NB4 (cell line): ENCODE data around the gene LIMK2.

Experiments
- MYC ChIP-seq: IDR thresholded peaks from 2 replicates; pipeline ENCODE4 v1.6.1; 2011; ENCODE audit warnings: low read depth, low read length
- POLR2A ChIP-seq: IDR thresholded peaks from 2 replicates; pipeline ENCODE4 v1.6.1; 2011; ENCODE audit warnings: mild to moderate bottlenecking; ENCODE audit not compliant: insufficient read length; ENCODE audit errors: extremely low read depth
- TF ChIP-seq, protein P1 (sequence below): IDR thresholded peaks from one replicate; pipeline ENCODE4 v1.5.1; 2012; ENCODE audit warnings: low read depth, low read length
- TF ChIP-seq, protein P2 (sequence below): IDR thresholded peaks from 2 replicates; pipeline ENCODE4 v1.6.1; 2011; ENCODE audit warnings: low read depth, low read length

GRCh38 chr22:31248138-31248745, 36.1 kb downstream of the LIMK2 start:
- TF ChIP-seq, protein P1, sequence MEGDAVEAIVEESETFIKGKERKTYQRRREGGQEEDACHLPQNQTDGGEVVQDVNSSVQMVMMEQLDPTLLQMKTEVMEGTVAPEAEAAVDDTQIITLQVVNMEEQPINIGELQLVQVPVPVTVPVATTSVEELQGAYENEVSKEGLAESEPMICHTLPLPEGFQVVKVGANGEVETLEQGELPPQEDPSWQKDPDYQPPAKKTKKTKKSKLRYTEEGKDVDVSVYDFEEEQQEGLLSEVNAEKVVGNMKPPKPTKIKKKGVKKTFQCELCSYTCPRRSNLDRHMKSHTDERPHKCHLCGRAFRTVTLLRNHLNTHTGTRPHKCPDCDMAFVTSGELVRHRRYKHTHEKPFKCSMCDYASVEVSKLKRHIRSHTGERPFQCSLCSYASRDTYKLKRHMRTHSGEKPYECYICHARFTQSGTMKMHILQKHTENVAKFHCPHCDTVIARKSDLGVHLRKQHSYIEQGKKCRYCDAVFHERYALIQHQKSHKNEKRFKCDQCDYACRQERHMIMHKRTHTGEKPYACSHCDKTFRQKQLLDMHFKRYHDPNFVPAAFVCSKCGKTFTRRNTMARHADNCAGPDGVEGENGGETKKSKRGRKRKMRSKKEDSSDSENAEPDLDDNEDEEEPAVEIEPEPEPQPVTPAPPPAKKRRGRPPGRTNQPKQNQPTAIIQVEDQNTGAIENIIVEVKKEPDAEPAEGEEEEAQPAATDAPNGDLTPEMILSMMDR = no peak
- no peak for TF ChIP-seq MYC
- no peak for TF ChIP-seq POLR2A
- TF ChIP-seq, protein P2, sequence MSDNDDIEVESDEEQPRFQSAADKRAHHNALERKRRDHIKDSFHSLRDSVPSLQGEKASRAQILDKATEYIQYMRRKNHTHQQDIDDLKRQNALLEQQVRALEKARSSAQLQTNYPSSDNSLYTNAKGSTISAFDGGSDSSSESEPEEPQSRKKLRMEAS = no peak
